KMS-11 (cell line): Measurements from ENCODE around the gene MBD3L2B.

Source experiments
- H2AFZ ChIP-seq: fragments of 200-600 bp; sonication (generic); 2 replicates; pipeline ENCODE4 v1.6.1; 2016; ENCODE audit warnings: antibody characterized with exemption, mixed run types, low read depth
- H3K27ac ChIP-seq: fragments of 200-600 bp; sonication (generic); 2 replicates; pipeline ENCODE4 v1.6.1; 2016; ENCODE audit warnings: mild to moderate bottlenecking, mixed run types
- H3K27me3 ChIP-seq: fragments of 200-600 bp; sonication (generic); 2 replicates; pipeline ENCODE4 v1.6.1; 2017; ENCODE audit warnings: mild to moderate bottlenecking, low read depth, mixed run types, moderate library complexity; ENCODE audit not compliant: insufficient read depth
- H3K36me3 ChIP-seq: fragments of 200-600 bp; sonication (generic); 2 replicates; pipeline ENCODE4 v1.6.1; 2017; ENCODE audit warnings: mild to moderate bottlenecking, mixed run types; ENCODE audit not compliant: insufficient read depth
- H3K4me1 ChIP-seq: fragments of 200-600 bp; sonication (generic); 2 replicates; pipeline ENCODE4 v1.6.1; 2016; ENCODE audit warnings: mild to moderate bottlenecking, low read depth, mixed run types; ENCODE audit not compliant: poor library complexity, severe bottlenecking
- H3K4me2 ChIP-seq: fragments of 200-600 bp; sonication (generic); 2 replicates; pipeline ENCODE4 v1.7.0; 2016; ENCODE audit warnings: mild to moderate bottlenecking, mixed run types
- H3K4me3 ChIP-seq: fragments of 200-600 bp; sonication (generic); IDR thresholded peaks from 2 replicates; pipeline ENCODE4 v1.6.1; 2017; ENCODE audit warnings: low read depth, low read length, mixed read lengths; ENCODE audit not compliant: insufficient read depth
- H3K79me2 ChIP-seq: fragments of 200-600 bp; sonication (generic); 2 replicates; pipeline ENCODE4 v1.6.1; 2016; ENCODE audit warnings: low read depth, mixed run types; ENCODE audit not compliant: insufficient read depth
- H3K9ac ChIP-seq: fragments of 200-600 bp; sonication (generic); 2 replicates; pipeline ENCODE4 v1.6.1; 2016; ENCODE audit warnings: mild to moderate bottlenecking, mixed run types
- H4K20me1 ChIP-seq: fragments of 200-600 bp; sonication (generic); 2 replicates; pipeline ENCODE4 v1.6.1; 2016; ENCODE audit warnings: mild to moderate bottlenecking, mixed run types; ENCODE audit not compliant: insufficient read depth
- TF ChIP-seq, protein P1 (sequence below): fragments of 200-600 bp; sonication (generic); conservative IDR thresholded peaks from 2 replicates; pipeline ENCODE4 v1.6.1; 2017; ENCODE audit warnings: low read depth, mild to moderate bottlenecking, antibody characterized with exemption, low read length, moderate library complexity, mixed read lengths

MBD3L2B gene

DNA sequence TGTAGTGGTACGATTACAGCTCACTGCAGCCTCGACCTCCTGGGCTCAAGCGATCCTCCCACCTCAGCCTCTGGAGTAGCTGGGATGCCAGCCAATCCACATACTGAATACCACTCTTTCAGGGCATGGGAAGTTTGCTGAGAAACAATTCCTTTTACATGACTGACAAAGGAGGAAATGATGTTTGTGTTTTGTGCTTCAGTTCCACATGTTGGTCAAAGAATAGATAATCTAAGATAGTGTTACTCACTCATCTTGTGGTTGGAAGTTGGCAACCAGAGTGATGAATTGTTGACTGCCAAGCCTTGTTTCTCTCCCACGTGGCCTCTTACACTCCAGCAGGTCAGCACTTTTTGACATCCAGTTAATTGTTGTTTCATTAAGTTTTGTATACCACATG, 7.6 kb downstream of the MBD3L2B start:
- Histone ChIP-seq H2AFZ (no peak overlapping the region), H3K4me2 (no peak overlapping the region), H3K36me3 (no peaks in the 10 kb centered on the region), H3K4me1 (no peaks in the 10 kb centered on the region), H4K20me1 (no peaks in the 10 kb centered on the region), H3K79me2 (no peaks in the 10 kb centered on the region), H3K4me3 (no peak overlapping the region), H3K27ac (no peak overlapping the region), H3K9ac (no peak overlapping the region), H3K27me3 (no peaks in the 10 kb centered on the region)
- TF ChIP-seq, protein P1, sequence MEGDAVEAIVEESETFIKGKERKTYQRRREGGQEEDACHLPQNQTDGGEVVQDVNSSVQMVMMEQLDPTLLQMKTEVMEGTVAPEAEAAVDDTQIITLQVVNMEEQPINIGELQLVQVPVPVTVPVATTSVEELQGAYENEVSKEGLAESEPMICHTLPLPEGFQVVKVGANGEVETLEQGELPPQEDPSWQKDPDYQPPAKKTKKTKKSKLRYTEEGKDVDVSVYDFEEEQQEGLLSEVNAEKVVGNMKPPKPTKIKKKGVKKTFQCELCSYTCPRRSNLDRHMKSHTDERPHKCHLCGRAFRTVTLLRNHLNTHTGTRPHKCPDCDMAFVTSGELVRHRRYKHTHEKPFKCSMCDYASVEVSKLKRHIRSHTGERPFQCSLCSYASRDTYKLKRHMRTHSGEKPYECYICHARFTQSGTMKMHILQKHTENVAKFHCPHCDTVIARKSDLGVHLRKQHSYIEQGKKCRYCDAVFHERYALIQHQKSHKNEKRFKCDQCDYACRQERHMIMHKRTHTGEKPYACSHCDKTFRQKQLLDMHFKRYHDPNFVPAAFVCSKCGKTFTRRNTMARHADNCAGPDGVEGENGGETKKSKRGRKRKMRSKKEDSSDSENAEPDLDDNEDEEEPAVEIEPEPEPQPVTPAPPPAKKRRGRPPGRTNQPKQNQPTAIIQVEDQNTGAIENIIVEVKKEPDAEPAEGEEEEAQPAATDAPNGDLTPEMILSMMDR = no peak

DNA sequence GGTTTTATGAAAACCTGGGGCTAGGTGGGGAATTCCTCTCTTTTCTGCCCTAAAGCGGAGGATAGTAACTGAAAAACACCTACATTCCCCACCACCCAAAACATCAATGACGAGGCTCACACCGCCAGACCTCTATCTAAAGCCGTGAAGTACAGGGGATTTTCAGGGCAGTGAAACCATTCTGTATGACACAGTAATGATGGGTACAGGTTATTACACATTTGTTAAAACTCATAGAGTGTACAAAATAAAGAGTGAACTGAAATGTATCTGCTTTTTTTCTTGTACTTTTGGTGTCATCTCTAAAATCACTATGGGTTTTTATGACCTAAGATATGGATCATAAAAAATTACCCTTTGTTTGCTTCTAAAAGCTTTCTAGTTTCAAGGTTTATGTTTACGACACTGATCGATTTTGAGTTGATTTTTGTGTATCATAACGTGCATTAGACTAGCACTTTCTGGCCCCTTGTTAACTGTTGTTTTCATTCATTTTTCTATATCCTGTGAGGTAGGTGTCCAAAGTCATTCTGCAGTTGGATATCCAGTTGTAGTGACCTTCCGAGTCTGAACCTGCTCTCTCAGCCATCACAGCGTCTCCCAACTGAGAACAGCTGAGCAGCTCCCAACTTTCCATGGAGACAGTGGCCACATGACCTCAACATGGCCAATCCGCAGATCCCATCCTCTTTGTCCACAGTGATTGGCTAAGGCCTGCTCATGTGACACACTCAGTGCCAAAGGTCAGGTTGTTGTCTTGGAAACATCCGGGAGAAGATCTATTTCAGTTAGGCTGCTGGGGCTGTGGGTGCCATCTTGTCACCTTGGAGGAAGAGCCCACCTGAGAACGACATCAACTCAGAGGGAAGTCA, 10.3 kb downstream of the MBD3L2B start:
- H3K36me3 ChIP-seq = no peaks in the 10 kb centered on the region
- H3K4me2 ChIP-seq = no peak overlapping the region
- H2AFZ ChIP-seq = no peak overlapping the region; the same call in 1 of the 2 replicates
- no peak overlapping the region for H3K27ac ChIP-seq
- H3K9ac ChIP-seq = no peak overlapping the region
- H3K27me3 ChIP-seq = no peaks in the 10 kb centered on the region
- TF ChIP-seq, protein P1 = no peak
- no peaks in the 10 kb centered on the region for H3K4me1 ChIP-seq
- no peaks in the 10 kb centered on the region for H3K79me2 ChIP-seq
- H4K20me1 ChIP-seq = no peaks in the 10 kb centered on the region
- H3K4me3 ChIP-seq = no peak overlapping the region

DNA sequence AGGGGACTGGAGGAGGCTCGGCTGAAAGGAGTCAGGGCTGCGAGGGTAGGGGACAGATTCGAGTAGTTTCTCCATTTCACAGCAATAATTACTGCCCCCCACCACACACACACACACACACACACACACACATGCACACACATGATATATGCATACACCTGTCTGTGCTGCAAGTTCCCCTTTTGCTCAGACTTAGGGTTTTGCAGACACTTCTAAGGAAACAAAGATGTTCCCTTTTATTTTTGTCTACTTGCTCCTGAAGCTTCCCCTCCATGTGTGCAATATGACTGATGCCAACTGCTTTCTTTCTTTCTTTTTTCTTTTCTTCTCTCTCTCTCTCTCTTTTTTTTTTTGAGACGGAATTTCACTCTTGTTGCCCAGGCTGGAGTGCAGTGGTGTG, 13.4 kb downstream of the MBD3L2B start:
- no peak overlapping the region for H3K4me3 ChIP-seq
- H3K27ac ChIP-seq = no peak overlapping the region
- no peaks in the 10 kb centered on the region for H3K79me2 ChIP-seq

DNA sequence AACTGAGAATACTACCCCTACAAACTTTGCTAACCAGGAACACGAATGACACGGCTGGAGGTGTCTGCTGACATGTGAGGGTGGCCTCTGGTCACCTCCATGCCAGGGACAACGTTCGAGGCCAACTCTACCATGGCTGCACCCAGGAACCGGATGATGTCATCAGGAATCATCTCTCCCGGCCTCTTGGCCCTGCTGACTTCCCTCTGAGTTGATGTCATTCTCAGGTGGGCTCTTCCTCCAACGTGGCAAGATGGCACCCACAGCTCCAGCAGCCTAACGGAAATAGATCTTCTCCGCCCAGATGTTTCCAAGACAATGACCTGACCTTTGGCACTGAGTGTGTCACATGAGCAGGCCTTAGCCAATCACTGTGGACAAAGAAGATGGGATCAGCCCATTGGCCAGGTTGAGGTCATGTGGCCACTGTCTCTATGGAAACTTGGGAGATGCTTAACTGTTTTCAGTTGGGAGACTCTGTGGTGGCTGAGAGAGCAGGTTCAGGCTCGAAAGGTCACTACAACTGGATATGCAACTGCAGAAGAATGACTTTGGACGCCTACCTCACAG, 15.0 kb downstream of the MBD3L2B start:
- H3K27me3 ChIP-seq = no peaks in the 10 kb centered on the region
- no peak overlapping the region for H2AFZ ChIP-seq
- no peaks in the 10 kb centered on the region for H4K20me1 ChIP-seq
- no peak overlapping the region for H3K27ac ChIP-seq
- TF ChIP-seq, protein P1 = no peak
- H3K4me1 ChIP-seq = no peaks in the 10 kb centered on the region
- no peak overlapping the region for H3K4me3 ChIP-seq
- no peaks in the 10 kb centered on the region for H3K36me3 ChIP-seq
- H3K79me2 ChIP-seq = no peaks in the 10 kb centered on the region
- no peak overlapping the region for H3K4me2 ChIP-seq
- H3K9ac ChIP-seq = no peak overlapping the region

More for the DNA sequence above, 13.4 kb downstream of the MBD3L2B start:
- Histone ChIP-seq H3K36me3 (no peaks in the 10 kb centered on the region), H2AFZ (no peak overlapping the region), H3K27me3 (no peaks in the 10 kb centered on the region), H4K20me1 (no peaks in the 10 kb centered on the region), H3K4me2 (no peak overlapping the region), H3K9ac (no peak overlapping the region), H3K4me1 (no peaks in the 10 kb centered on the region)
- TF ChIP-seq, protein P1 = no peak
